HepG2 (cell line): ENCODE measurements around the gene PRKCZ. TPM values are rescaled to one million over a fixed set of nuclear protein-coding genes. Genes with fewer than 3 reads are reported as not detected.

ENCODE experiments used
- AHR ChIP-seq: IDR thresholded peaks from 2 replicates; pipeline ENCODE4 v1.6.1; 2018; ENCODE audit warnings: missing genetic modification reagents, missing compliant biosample characterization
- ASH2L ChIP-seq: fragments of 300-600, 200-600 bp; sonication (generic); IDR thresholded peaks from 2 replicates; pipeline ENCODE4 v1.7.0; 2017; ENCODE audit warnings: low read depth, mild to moderate bottlenecking, moderate library complexity, mixed read lengths, low read length; ENCODE audit not compliant: insufficient read length
- ISL2 ChIP-seq: sonication (generic); formaldehyde crosslinking; IDR thresholded peaks from 2 replicates; pipeline ENCODE4 v1.5.0; 2020; ENCODE audit warnings: missing genetic modification reagents
- NAIF1 ChIP-seq: sonication (generic); formaldehyde crosslinking; IDR thresholded peaks from 2 replicates; pipeline ENCODE4 v1.5.0; 2020; ENCODE audit warnings: mild to moderate bottlenecking, missing genetic modification reagents, borderline replicate concordance
- NR2F6 ChIP-seq, 2 experiments: IDR thresholded peaks; 2 replicates each; pipeline ENCODE4 v1.6.1; 2016; ENCODE audit warnings: antibody characterized with exemption in 1 of 2, mild to moderate bottlenecking in 1 of 2
- SOX13 ChIP-seq, 3 experiments: fragments of 450-650 bp in 1 of 3; sonication (generic) in 1 of 3; formaldehyde crosslinking in 1 of 3; IDR thresholded peaks in 2 of 3; conservative IDR thresholded peaks in 1 of 3; 2 replicates each; pipeline versions ENCODE4 v1.5.0 to v1.6.1; 2016 to 2020; ENCODE audit warnings: antibody characterized with exemption in 1 of 3, mild to moderate bottlenecking in 1 of 3, missing compliant biosample characterization in 1 of 3, missing genetic modification reagents in 1 of 3, moderate library complexity in 1 of 3
- SOX5 ChIP-seq: IDR thresholded peaks from 2 replicates; pipeline ENCODE4 v1.6.1; 2016; ENCODE audit warnings: borderline replicate concordance
- ZFP36L2 ChIP-seq: sonication (generic); formaldehyde crosslinking; IDR thresholded peaks from 2 replicates; pipeline ENCODE4 v1.4.0; 2020; ENCODE audit warnings: missing genetic modification reagents
- ZFP90 ChIP-seq: sonication (generic); formaldehyde crosslinking; IDR thresholded peaks from 2 replicates; pipeline ENCODE4 v1.8.0; 2022; ENCODE audit warnings: missing genetic modification reagents, mild to moderate bottlenecking, inconsistent platforms, borderline replicate concordance
- ZNF234 ChIP-seq: sonication (generic); formaldehyde crosslinking; conservative IDR thresholded peaks from 2 replicates; pipeline ENCODE4 v1.5.1; 2020; ENCODE audit warnings: mild to moderate bottlenecking, missing genetic modification reagents
- ZNF776 ChIP-seq: sonication (generic); formaldehyde crosslinking; IDR thresholded peaks from 2 replicates; pipeline ENCODE4 v1.4.0; 2020; ENCODE audit warnings: mild to moderate bottlenecking, missing genetic modification reagents
- ZNF83 ChIP-seq: sonication (generic); formaldehyde crosslinking; IDR thresholded peaks from 2 replicates; pipeline ENCODE4 v1.4.0; 2020; ENCODE audit warnings: missing genetic modification reagents, mild to moderate bottlenecking, borderline replicate concordance
- polyA plus RNA-seq, 8 experiments: library from polyadenylated mRNA; depleted of rRNA in 3 of 8; stranded (reverse) in 7 of 8; unstranded in 1 of 8; fragments of >200 nt; fragmentation: Illumina TruSeq in 4 of 8; extraction: Trizol in 4 of 8; gene quantifications; 2 replicates each; pipeline versions ENCODE4 v1.2.1 to v1.2.3, GENCODE V29; 2011 to 2016; ENCODE audit warnings: low read depth in 4 of 8, missing spikeins in 1 of 8, mixed read lengths in 1 of 8; ENCODE audit not compliant: insufficient read depth in 1 of 8
- total RNA-seq, 5 experiments: library from RNA; depleted of rRNA; stranded (reverse); fragments of >200 nt; fragmentation: Illumina TruSeq; extraction: Trizol; gene quantifications; 2 replicates each; pipeline ENCODE4 v1.2.3, GENCODE V29; 2016; ENCODE audit warnings: low read depth in 1 of 5
- TF ChIP-seq, protein P1 (sequence below): sonication (generic); formaldehyde crosslinking; IDR thresholded peaks from 2 replicates; pipeline ENCODE4 v1.4.0; 2020; ENCODE audit warnings: missing genetic modification reagents
- TF ChIP-seq, protein P2 (sequence below): sonication (generic); formaldehyde crosslinking; IDR thresholded peaks from 2 replicates; pipeline ENCODE4 v1.4.0; 2020; ENCODE audit warnings: mild to moderate bottlenecking, missing genetic modification reagents
- TF ChIP-seq, protein P3 (sequence below): sonication (generic); formaldehyde crosslinking; IDR thresholded peaks from 2 replicates; pipeline ENCODE4 v1.4.0; 2020; ENCODE audit warnings: mild to moderate bottlenecking, low read depth, missing genetic modification reagents
- TF ChIP-seq, protein P4 (sequence below): sonication (generic); formaldehyde crosslinking; IDR thresholded peaks from 2 replicates; pipeline ENCODE4 v1.5.1; 2020; ENCODE audit warnings: missing genetic modification reagents, mild to moderate bottlenecking, borderline replicate concordance
- TF ChIP-seq, protein P5 (sequence below): sonication (generic); formaldehyde crosslinking; IDR thresholded peaks from 2 replicates; pipeline ENCODE4 v1.8.0; 2022; ENCODE audit warnings: missing genetic modification reagents, mild to moderate bottlenecking, borderline replicate concordance

PRKCZ gene
- total and polyA plus RNA-seq, 2 of the 13 experiments (the other 11 are each of a cell fraction or from before 2014, with no cell fraction given): 34.7 to 85.2 TPM

DNA sequence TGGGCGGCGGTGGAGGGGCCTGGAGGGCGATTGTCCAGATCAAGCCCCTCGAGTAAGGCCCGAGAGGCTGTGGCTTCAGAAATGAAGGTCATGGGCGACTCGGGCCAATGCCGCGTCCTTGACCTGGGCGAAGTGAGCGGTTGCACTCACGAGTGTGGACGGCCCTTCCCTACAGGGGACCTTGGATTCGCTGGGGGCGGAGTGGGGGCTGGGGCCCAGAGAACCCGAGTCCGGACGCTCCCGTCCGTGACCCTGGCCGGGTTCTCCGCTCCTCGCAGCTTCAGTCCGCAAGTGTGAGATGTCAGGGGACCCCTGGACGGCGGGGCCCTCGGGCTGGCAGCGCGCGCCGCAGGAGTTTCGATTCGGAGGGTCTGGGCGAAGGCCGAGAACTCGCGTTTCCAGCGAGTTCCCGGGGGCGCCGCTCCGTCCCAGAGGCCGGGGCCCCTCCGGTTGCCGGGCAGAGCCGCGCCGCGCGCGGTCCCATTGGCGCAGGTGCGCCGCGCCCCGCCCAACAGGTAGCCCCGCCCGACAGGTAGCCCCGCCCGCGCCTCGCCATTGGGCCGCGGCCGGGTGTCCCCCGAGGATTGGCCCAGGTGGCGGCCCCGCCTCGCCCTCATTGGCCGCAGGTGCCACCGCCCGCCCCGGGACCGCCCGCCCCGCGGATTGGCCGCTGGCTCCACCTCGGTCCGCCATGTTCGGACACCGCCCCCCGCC lies at the start of gene PRKCZ (continued):
- TF ChIP-seq, protein P1, sequence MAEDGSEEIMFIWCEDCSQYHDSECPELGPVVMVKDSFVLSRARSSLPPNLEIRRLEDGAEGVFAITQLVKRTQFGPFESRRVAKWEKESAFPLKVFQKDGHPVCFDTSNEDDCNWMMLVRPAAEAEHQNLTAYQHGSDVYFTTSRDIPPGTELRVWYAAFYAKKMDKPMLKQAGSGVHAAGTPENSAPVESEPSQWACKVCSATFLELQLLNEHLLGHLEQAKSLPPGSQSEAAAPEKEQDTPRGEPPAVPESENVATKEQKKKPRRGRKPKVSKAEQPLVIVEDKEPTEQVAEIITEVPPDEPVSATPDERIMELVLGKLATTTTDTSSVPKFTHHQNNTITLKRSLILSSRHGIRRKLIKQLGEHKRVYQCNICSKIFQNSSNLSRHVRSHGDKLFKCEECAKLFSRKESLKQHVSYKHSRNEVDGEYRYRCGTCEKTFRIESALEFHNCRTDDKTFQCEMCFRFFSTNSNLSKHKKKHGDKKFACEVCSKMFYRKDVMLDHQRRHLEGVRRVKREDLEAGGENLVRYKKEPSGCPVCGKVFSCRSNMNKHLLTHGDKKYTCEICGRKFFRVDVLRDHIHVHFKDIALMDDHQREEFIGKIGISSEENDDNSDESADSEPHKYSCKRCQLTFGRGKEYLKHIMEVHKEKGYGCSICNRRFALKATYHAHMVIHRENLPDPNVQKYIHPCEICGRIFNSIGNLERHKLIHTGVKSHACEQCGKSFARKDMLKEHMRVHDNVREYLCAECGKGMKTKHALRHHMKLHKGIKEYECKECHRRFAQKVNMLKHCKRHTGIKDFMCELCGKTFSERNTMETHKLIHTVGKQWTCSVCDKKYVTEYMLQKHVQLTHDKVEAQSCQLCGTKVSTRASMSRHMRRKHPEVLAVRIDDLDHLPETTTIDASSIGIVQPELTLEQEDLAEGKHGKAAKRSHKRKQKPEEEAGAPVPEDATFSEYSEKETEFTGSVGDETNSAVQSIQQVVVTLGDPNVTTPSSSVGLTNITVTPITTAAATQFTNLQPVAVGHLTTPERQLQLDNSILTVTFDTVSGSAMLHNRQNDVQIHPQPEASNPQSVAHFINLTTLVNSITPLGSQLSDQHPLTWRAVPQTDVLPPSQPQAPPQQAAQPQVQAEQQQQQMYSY (CRISPR knock-in tag): peak; percentile 93
- TF ChIP-seq NR2F6 (IDR thresholded peaks at IDR 0.05): peak; percentile 78
- TF ChIP-seq NR2F6 (CRISPR knock-in tag; IDR thresholded peaks at IDR 0.05): peak; percentile 68; the same call in 1 of the 2 replicates
- TF ChIP-seq SOX13 (IDR thresholded peaks at IDR 0.05): no peak
- peak in 1 of 2 experiments; percentile 18; a peak in 1 of 4 replicates for TF ChIP-seq SOX13 (CRISPR knock-in tag; conservative IDR thresholded peaks at IDR 0.05 in 1 of 2, IDR thresholded peaks at IDR 0.05 in 1 of 2)
- TF ChIP-seq ZFP36L2 (CRISPR knock-in tag): no peak
- TF ChIP-seq AHR (CRISPR knock-in tag): 0 out of 2 replicates have a peak, but pooled peaks have one; percentile 12
- TF ChIP-seq ZNF83 (CRISPR knock-in tag): 0 out of 2 replicates have a peak, but pooled peaks have one; percentile 33
- 0 out of 2 replicates have a peak, but pooled peaks have one; percentile 25 for TF ChIP-seq ZNF234 (CRISPR knock-in tag)
- TF ChIP-seq, protein P2, sequence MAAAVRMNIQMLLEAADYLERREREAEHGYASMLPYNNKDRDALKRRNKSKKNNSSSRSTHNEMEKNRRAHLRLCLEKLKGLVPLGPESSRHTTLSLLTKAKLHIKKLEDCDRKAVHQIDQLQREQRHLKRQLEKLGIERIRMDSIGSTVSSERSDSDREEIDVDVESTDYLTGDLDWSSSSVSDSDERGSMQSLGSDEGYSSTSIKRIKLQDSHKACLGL (CRISPR knock-in tag): peak; percentile 80; the same call in 1 of the 2 replicates
- TF ChIP-seq, protein P3, sequence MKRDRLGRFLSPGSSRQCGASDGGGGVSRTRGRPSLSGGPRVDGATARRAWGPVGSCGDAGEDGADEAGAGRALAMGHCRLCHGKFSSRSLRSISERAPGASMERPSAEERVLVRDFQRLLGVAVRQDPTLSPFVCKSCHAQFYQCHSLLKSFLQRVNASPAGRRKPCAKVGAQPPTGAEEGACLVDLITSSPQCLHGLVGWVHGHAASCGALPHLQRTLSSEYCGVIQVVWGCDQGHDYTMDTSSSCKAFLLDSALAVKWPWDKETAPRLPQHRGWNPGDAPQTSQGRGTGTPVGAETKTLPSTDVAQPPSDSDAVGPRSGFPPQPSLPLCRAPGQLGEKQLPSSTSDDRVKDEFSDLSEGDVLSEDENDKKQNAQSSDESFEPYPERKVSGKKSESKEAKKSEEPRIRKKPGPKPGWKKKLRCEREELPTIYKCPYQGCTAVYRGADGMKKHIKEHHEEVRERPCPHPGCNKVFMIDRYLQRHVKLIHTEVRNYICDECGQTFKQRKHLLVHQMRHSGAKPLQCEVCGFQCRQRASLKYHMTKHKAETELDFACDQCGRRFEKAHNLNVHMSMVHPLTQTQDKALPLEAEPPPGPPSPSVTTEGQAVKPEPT: no peak
- peak; percentile 53 for TF ChIP-seq ISL2 (CRISPR knock-in tag)
- 0 out of 2 replicates have a peak, but pooled peaks have one; percentile 16 for TF ChIP-seq NAIF1 (CRISPR knock-in tag)
- peak; percentile 78 for TF ChIP-seq ASH2L
- TF ChIP-seq ZNF776 (CRISPR knock-in tag): peak; percentile 86
- TF ChIP-seq ZFP90 (CRISPR knock-in tag): peak; percentile 49; the same call in 1 of the 2 replicates
- TF ChIP-seq, protein P4, sequence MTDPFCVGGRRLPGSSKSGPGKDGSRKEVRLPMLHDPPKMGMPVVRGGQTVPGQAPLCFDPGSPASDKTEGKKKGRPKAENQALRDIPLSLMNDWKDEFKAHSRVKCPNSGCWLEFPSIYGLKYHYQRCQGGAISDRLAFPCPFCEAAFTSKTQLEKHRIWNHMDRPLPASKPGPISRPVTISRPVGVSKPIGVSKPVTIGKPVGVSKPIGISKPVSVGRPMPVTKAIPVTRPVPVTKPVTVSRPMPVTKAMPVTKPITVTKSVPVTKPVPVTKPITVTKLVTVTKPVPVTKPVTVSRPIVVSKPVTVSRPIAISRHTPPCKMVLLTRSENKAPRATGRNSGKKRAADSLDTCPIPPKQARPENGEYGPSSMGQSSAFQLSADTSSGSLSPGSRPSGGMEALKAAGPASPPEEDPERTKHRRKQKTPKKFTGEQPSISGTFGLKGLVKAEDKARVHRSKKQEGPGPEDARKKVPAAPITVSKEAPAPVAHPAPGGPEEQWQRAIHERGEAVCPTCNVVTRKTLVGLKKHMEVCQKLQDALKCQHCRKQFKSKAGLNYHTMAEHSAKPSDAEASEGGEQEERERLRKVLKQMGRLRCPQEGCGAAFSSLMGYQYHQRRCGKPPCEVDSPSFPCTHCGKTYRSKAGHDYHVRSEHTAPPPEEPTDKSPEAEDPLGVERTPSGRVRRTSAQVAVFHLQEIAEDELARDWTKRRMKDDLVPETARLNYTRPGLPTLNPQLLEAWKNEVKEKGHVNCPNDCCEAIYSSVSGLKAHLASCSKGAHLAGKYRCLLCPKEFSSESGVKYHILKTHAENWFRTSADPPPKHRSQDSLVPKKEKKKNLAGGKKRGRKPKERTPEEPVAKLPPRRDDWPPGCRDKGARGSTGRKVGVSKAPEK (CRISPR knock-in tag): peak; percentile 4; the same call in 1 of the 2 replicates
- 0 out of 2 replicates have a peak, but pooled peaks have one; percentile 5 for TF ChIP-seq SOX5 (CRISPR knock-in tag)
- TF ChIP-seq, protein P5, sequence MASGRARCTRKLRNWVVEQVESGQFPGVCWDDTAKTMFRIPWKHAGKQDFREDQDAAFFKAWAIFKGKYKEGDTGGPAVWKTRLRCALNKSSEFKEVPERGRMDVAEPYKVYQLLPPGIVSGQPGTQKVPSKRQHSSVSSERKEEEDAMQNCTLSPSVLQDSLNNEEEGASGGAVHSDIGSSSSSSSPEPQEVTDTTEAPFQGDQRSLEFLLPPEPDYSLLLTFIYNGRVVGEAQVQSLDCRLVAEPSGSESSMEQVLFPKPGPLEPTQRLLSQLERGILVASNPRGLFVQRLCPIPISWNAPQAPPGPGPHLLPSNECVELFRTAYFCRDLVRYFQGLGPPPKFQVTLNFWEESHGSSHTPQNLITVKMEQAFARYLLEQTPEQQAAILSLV (CRISPR knock-in tag): peak; percentile 76
